ENCODE data around the gene COL5A2. TPM values are rescaled to one million over a fixed set of nuclear protein-coding genes. Genes with fewer than 3 reads are reported as not detected.
A peak's percentile ranks its signal among the peaks of the same experiment; 100 is the strongest.

COL5A2 gene
- total and polyA plus RNA-seq, 11 donors = 4.4 to 61.1 (median 12.4) TPM

- DNase-seq = no peak
- Histone ChIP-seq H3K27me3 (no peaks in the 10 kb centered on the region), H3K4me3 (no peak overlapping the region), H3K27ac (no peak overlapping the region), H3K4me1 (peaks cover 0 to 16% (median under 1%) of the 10 kb centered on the region in 12 donors), H3K36me3 (peaks cover 0 to 68% (median 0%) of the 10 kb centered on the region in 9 donors), H3K9me3 (no peaks in the 10 kb centered on the region)
- TF ChIP-seq CTCF (IDR thresholded peaks at IDR 0.05) = no peak
- no peak for TF ChIP-seq POLR2A (IDR thresholded peaks at IDR 0.05)
- no peak for ATAC-seq
- 70 to 77% (median 75%) methylated on average over 3 of the region's 3 CpGs for WGBS, 4 donors
- intact Hi-C loops (cut with DNase I) = no loop called here
Observed at GRCh38 chr2:189088591-189089205, 90.9 kb downstream of the COL5A2 start.

GRCh38 chr2:189086710-189087109 lies 92.9 kb downstream of the COL5A2 start:
- no peak for DNase-seq
- Histone ChIP-seq H3K27ac (no peak overlapping the region), H3K9me3 (no peaks in the 10 kb centered on the region), H3K4me3 (no peak overlapping the region), H3K4me1 (peaks cover 0 to 3% (median 0%) of the 10 kb centered on the region in 12 donors), H3K36me3 (peaks cover 0 to 72% (median 0%) of the 10 kb centered on the region in 9 donors), H3K27me3 (no peaks in the 10 kb centered on the region)
- intact Hi-C loops (cut with DNase I) = no loop called here
- TF ChIP-seq POLR2A (IDR thresholded peaks at IDR 0.05) = no peak
- TF ChIP-seq CTCF (IDR thresholded peaks at IDR 0.05) = no peak
- 59 to 76% (median 62%) methylated on average over 2 of the region's 2 CpGs for WGBS, 4 donors
- ATAC-seq = peak in 1 of 4 donors; percentile 62

GRCh38 chr2:189086250-189086649 lies 93.3 kb downstream of the COL5A2 start:
- intact Hi-C loops (cut with DNase I) = no loop called here
- H3K36me3 ChIP-seq = peaks cover 0 to 69% (median 0%) of the 10 kb centered on the region in 9 donors

GRCh38 chr2:189083606-189084005 lies 96.0 kb downstream of the COL5A2 start:
- H3K4me1 ChIP-seq = peaks cover 0 to 3% (median 0%) of the 10 kb centered on the region in 12 donors
- TF ChIP-seq CTCF (IDR thresholded peaks at IDR 0.05) (no peak), POLR2A (IDR thresholded peaks at IDR 0.05) (no peak)
- no peak for DNase-seq
- H3K4me3 ChIP-seq = no peak overlapping the region
- H3K9me3 ChIP-seq = no peaks in the 10 kb centered on the region
- intact Hi-C loops (cut with DNase I) = no loop called here
- no peak for ATAC-seq
- 90 to 93% (median 91%) methylated on average over 3 of the region's 3 CpGs for WGBS, 4 donors
- H3K27ac ChIP-seq = no peak overlapping the region
- H3K27me3 ChIP-seq = no peaks in the 10 kb centered on the region
- peaks cover 0 to 72% (median 4%) of the 10 kb centered on the region in 9 donors for H3K36me3 ChIP-seq

More at GRCh38 chr2:189086250-189086649, 93.3 kb downstream of the COL5A2 start:
- no peak overlapping the region for H3K4me3 ChIP-seq
- no peaks in the 10 kb centered on the region for H3K9me3 ChIP-seq
- 68 to 74% (median 74%) methylated on average over 2 of the region's 2 CpGs for WGBS, 4 donors
- DNase-seq = no peak
- H3K27me3 ChIP-seq = no peaks in the 10 kb centered on the region
- no peak overlapping the region for H3K27ac ChIP-seq
- ATAC-seq = no peak
- TF ChIP-seq POLR2A (IDR thresholded peaks at IDR 0.05) = no peak
- peaks cover 0 to 3% (median 0%) of the 10 kb centered on the region in 12 donors for H3K4me1 ChIP-seq

Data from heart left ventricle (tissue), 16 donors.